ENCODE measurements around the gene TIFAB.

The TIFAB gene

GRCh38 chr5:135466178-135467050 lies 14.3 kb upstream of the TIFAB start:
- H3K4me3 ChIP-seq (ENCODE audit: low read depth, low read length), result no peak overlapping the region

GRCh38 chr5:135465391-135466122 lies 13.4 kb upstream of the TIFAB start:
- H3K4me3 ChIP-seq (ENCODE audit: low read depth, low read length), result no peak overlapping the region

More at GRCh38 chr5:135466178-135467050, 14.3 kb upstream of the TIFAB start:
- peak; percentile 92 for TF ChIP-seq CTCF (IDR thresholded peaks at IDR 0.05; ENCODE audit: borderline replicate concordance, insufficient read depth, low read depth, low read length)

DNA sequence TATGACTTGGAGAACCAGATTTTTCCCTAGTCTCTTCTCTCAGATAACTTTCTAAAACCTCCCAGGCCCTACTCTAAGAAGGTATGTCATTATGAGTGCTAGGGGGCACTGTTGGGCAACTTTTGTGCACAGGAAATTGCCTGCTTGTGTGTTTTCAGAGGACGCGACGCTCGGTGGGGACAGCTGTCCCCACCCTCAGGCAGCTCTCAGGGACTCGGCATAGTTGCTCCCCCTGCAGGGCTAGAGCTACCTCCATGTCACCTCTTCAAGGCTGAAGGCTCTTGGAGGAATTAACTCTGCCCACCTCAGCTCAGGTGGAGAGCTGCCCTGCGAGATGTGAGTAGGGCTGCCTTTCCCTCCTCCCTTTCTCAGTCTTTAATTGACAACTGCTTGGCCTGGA lies 10.2 kb upstream of the TIFAB start:
- TF ChIP-seq CTCF (IDR thresholded peaks at IDR 0.05; ENCODE audit: borderline replicate concordance, insufficient read depth, low read depth, low read length), result peak; percentile 55
- no peak overlapping the region for H3K4me3 ChIP-seq (ENCODE audit: low read depth, low read length)

More at GRCh38 chr5:135465391-135466122, 13.4 kb upstream of the TIFAB start:
- no peak for TF ChIP-seq CTCF (IDR thresholded peaks at IDR 0.05; ENCODE audit: borderline replicate concordance, insufficient read depth, low read depth, low read length)

DNA sequence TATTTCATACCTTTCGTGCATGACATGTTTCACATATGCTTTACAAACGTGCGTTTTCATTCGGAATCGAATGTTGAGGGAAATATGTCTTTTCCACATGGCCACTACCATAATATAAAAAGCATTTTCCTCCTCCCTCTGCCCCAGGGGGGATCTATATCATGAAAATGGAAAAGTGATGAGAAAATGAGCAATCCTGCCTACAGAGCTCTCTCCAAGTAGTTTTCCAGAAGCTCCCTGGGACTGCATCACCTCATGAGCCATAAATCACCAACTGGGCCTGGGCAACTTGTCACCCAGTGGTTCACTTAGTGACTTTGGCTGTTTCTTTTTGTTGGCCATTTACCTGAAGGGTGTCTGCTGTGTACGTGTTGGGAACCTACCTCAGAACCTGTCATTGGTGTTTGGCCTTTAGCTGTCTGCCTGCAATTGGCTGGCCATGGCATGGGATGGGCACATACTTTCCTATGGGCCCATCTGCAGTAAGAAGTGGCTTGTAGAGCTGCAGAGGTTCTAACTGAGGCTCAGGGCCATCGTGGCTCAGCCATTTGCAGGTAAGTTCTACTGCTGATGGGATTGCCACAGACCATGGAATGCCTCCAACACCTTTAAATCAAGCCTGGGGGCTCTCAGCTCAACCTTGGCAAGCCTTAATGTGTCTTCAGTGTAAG lies 9.5 kb upstream of the TIFAB start:
- TF ChIP-seq CTCF (IDR thresholded peaks at IDR 0.05; ENCODE audit: borderline replicate concordance, insufficient read depth, low read depth, low read length), result no peak

GRCh38 chr5:135460246-135461033 lies 8.3 kb upstream of the TIFAB start:
- TF ChIP-seq CTCF (IDR thresholded peaks at IDR 0.05; ENCODE audit: borderline replicate concordance, insufficient read depth, low read depth, low read length), result no peak

More for the DNA sequence above, 9.5 kb upstream of the TIFAB start:
- H3K4me3 ChIP-seq (ENCODE audit: low read depth, low read length), result no peak overlapping the region

GRCh38 chr5:135458921-135459331 lies 6.8 kb upstream of the TIFAB start:
- no peak for TF ChIP-seq CTCF (IDR thresholded peaks at IDR 0.05; ENCODE audit: borderline replicate concordance, insufficient read depth, low read depth, low read length)
- H3K4me3 ChIP-seq (ENCODE audit: low read depth, low read length), result no peak overlapping the region

More at GRCh38 chr5:135460246-135461033, 8.3 kb upstream of the TIFAB start:
- no peak overlapping the region for H3K4me3 ChIP-seq (ENCODE audit: low read depth, low read length)
